Dedifferentiated amniotic fluid mesenchymal stem cell (primary cell): ENCODE measurements around the gene CSF1R.

Experiments
- DNase-seq: peaks from one replicate; pipeline ENCODE4 v3.0.0-alpha.2; 2016; ENCODE audit errors: extremely low spot score

The CSF1R gene

GRCh38 chr5:150069672-150070627 lies 16.4 kb downstream of the CSF1R start:
- no peak for DNase-seq

- no peak for DNase-seq
Observed at GRCh38 chr5:150068961-150069645, 17.3 kb downstream of the CSF1R start.

- DNase-seq, result no peak
Observed at GRCh38 chr5:150068472-150068871, 17.9 kb downstream of the CSF1R start.

GRCh38 chr5:150068071-150068470 lies 18.3 kb downstream of the CSF1R start:
- DNase-seq, result no peak

GRCh38 chr5:150067405-150067960 lies 18.9 kb downstream of the CSF1R start:
- no peak for DNase-seq

GRCh38 chr5:150066901-150067396 lies 19.4 kb downstream of the CSF1R start:
- no peak for DNase-seq

- DNase-seq, result no peak
Observed at GRCh38 chr5:150066436-150066835, 19.9 kb downstream of the CSF1R start.

- no peak for DNase-seq
Observed at GRCh38 chr5:150065886-150066285, 20.5 kb downstream of the CSF1R start.

- DNase-seq, result no peak
Observed at GRCh38 chr5:150065346-150065745, 21.0 kb downstream of the CSF1R start.

- DNase-seq, result no peak
Observed at GRCh38 chr5:150064681-150065220, 21.6 kb downstream of the CSF1R start.

- no peak for DNase-seq
Observed at GRCh38 chr5:150063638-150064037, 22.7 kb downstream of the CSF1R start.

- DNase-seq, result no peak
Observed at GRCh38 chr5:150062216-150062922, 24.0 kb downstream of the CSF1R start.

GRCh38 chr5:150061538-150061995 lies 24.8 kb downstream of the CSF1R start:
- DNase-seq, result no peak

- DNase-seq, result no peak
Observed at GRCh38 chr5:150060471-150060870, 25.9 kb downstream of the CSF1R start.

- no peak for DNase-seq
Observed at GRCh38 chr5:150059623-150060022, 26.7 kb downstream of the CSF1R start.

GRCh38 chr5:150058480-150059126 lies 27.8 kb downstream of the CSF1R start:
- DNase-seq, result no peak

- no peak for DNase-seq
Observed at GRCh38 chr5:150057996-150058395, 28.4 kb downstream of the CSF1R start.

GRCh38 chr5:150057511-150057910 lies 28.8 kb downstream of the CSF1R start:
- DNase-seq, result no peak

GRCh38 chr5:150057052-150057451 lies 29.3 kb downstream of the CSF1R start:
- DNase-seq, result no peak

GRCh38 chr5:150056075-150056443 lies 30.3 kb downstream of the CSF1R start:
- no peak for DNase-seq
